ENCODE data around the gene BCORL1. TPM values are rescaled to one million over a fixed set of nuclear protein-coding genes. Genes with fewer than 3 reads are reported as not detected.

BCORL1 gene
- total RNA-seq, 1 experiment from 2014 or later = 30.8 TPM

DNA sequence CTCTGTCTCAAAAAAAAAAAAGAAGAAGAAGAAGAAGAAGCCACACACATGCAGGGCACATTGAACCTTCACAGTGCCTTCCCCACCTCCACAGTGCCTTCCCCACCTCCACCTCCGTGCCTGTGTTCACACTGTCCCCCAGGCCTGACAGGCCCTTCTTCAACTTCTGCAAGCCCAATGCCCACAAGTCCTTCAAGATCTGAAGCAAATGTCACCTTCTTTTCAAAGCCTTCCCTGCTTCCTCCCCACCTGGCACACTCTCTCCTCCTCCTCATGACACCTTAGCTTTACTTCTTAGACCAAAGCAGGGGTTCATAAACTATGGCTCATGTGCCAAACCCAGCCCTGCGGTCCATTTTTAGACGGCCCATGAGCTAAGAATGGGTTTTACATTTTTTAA, 107.9 kb downstream of the BCORL1 start:
- no peaks in the 10 kb centered on the region for H3K27me3 ChIP-seq (ENCODE audit: insufficient read depth, low read length)
- H3K4me2 ChIP-seq (ENCODE audit: low read length) = no peak overlapping the region
- H3K9ac ChIP-seq (ENCODE audit: low read length) = no peak overlapping the region
- BruUV-seq (replicated peaks) = no TSS peak
- DNase-seq (ENCODE audit: low read depth, low spot score) (no peak), ATAC-seq (no peak)
- no peaks in the 10 kb centered on the region for H3K9me2 ChIP-seq (ENCODE audit: insufficient read depth)
- peaks cover 7% of the 10 kb centered on the region for H3K79me2 ChIP-seq (ENCODE audit: insufficient read depth, low read length)
- peaks cover 0 to 27% of the 10 kb centered on the region in 2 experiments; a peak in 1 of 4 replicates for H3K4me1 ChIP-seq (ENCODE audit: control insufficient read depth in 1 of 2, insufficient read depth in 2 of 2, low read length in 2 of 2)
- H4K20me1 ChIP-seq (ENCODE audit: insufficient read depth) = no peaks in the 10 kb centered on the region
- H2AFZ ChIP-seq (ENCODE audit: low read depth, low read length, poor library complexity, severe bottlenecking) = no peak overlapping the region
- no peak overlapping the region for H3K4me3 ChIP-seq (replicated peaks in 1 of 2; ENCODE audit: low read depth in 1 of 2, low read length in 2 of 2)
- ChIA-PET RAD21 (ENCODE audit: low non-redundant PET in 1 of 2, low total read pairs in 2 of 2, uncharacterized antibody in 2 of 2, unreplicated experiment in 2 of 2) (no interaction called here), CTCF (no interaction called here), POLR2A (no interaction called here)
- H3K27ac ChIP-seq (ENCODE audit: low read depth, low read length) = no peak overlapping the region
- intact Hi-C loops (cut with micrococcal nuclease) = no loop called here
- no peak for TF ChIP-seq SRF (IDR thresholded peaks at IDR 0.05; ENCODE audit: low read depth)
- TF ChIP-seq YY1 (IDR thresholded peaks at IDR 0.05; ENCODE audit: extremely low read depth, insufficient replicate concordance, low read depth, low read length) = no peak
- TF ChIP-seq, protein P1, sequence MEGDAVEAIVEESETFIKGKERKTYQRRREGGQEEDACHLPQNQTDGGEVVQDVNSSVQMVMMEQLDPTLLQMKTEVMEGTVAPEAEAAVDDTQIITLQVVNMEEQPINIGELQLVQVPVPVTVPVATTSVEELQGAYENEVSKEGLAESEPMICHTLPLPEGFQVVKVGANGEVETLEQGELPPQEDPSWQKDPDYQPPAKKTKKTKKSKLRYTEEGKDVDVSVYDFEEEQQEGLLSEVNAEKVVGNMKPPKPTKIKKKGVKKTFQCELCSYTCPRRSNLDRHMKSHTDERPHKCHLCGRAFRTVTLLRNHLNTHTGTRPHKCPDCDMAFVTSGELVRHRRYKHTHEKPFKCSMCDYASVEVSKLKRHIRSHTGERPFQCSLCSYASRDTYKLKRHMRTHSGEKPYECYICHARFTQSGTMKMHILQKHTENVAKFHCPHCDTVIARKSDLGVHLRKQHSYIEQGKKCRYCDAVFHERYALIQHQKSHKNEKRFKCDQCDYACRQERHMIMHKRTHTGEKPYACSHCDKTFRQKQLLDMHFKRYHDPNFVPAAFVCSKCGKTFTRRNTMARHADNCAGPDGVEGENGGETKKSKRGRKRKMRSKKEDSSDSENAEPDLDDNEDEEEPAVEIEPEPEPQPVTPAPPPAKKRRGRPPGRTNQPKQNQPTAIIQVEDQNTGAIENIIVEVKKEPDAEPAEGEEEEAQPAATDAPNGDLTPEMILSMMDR (IDR thresholded peaks at IDR 0.05 in 2 of 3, conservative IDR thresholded peaks at IDR 0.05 in 1 of 3; ENCODE audit: borderline replicate concordance in 1 of 3, insufficient read depth in 1 of 3, low read depth in 2 of 3, low read length in 2 of 3) = no peak
- TF ChIP-seq CBX3 (IDR thresholded peaks at IDR 0.05; ENCODE audit: low read depth) = no peak
- TF ChIP-seq TCF7L2 (IDR thresholded peaks at IDR 0.05; ENCODE audit: borderline replicate concordance, extremely low read depth, insufficient read depth, insufficient read length) = no peak
- no peak for TF ChIP-seq EZH2phosphoT487 (IDR thresholded peaks at IDR 0.05; ENCODE audit: borderline replicate concordance)
- no peak for TF ChIP-seq SP1 (IDR thresholded peaks at IDR 0.05; ENCODE audit: low read depth)
- TF ChIP-seq ATF3 (IDR thresholded peaks at IDR 0.05) = no peak
- no peak for TF ChIP-seq CEBPB (IDR thresholded peaks at IDR 0.05; ENCODE audit: low read depth)
- no peak for TF ChIP-seq FOSL1 (IDR thresholded peaks at IDR 0.05; ENCODE audit: low read depth)
- TF ChIP-seq ZFX (IDR thresholded peaks at IDR 0.05) = no peak
- no peak for TF ChIP-seq ELF1 (IDR thresholded peaks at IDR 0.05; ENCODE audit: borderline replicate concordance, low read depth)
- no peak for TF ChIP-seq POLR2A (IDR thresholded peaks at IDR 0.05; ENCODE audit: borderline replicate concordance, extremely low read depth, insufficient read depth, insufficient read length)
- no peak for TF ChIP-seq ZNF274 (IDR thresholded peaks at IDR 0.05; ENCODE audit: low read depth, low read length)
- no peak for TF ChIP-seq POLR2AphosphoS5 (IDR thresholded peaks at IDR 0.05; ENCODE audit: low read depth, low read length)
- TF ChIP-seq EZH2 (IDR thresholded peaks at IDR 0.05) = no peak
- H3K9me3 ChIP-seq (ENCODE audit: control insufficient read depth in 1 of 2, insufficient read depth in 1 of 2, low read depth in 1 of 2, low read length in 2 of 2) = no peaks in the 10 kb centered on the region
- no peaks in the 10 kb centered on the region for H3K36me3 ChIP-seq (ENCODE audit: control insufficient read depth in 1 of 2, insufficient read depth in 2 of 2, low read length in 2 of 2)
